Stimulated activated CD4-positive, alpha-beta T cell treated with anti-CD3 and anti-CD28 coated beads, Interleukin-15, amount 100 ng/mL, for 48 hours (primary cell): ENCODE results near the gene SFTPA2.
"Not testable (repeated sequence)": the region's sequence is repeated elsewhere in the genome, so short reads cannot be mapped to it uniquely, and the experiment has no call there.

Experiments used
- DNase-seq, 2 donors: peaks; one replicate each; pipeline ENCODE4 v3.0.0-alpha.2; 2020; ENCODE audit warnings: low read depth in 2 of 2

Gene SFTPA2

DNA sequence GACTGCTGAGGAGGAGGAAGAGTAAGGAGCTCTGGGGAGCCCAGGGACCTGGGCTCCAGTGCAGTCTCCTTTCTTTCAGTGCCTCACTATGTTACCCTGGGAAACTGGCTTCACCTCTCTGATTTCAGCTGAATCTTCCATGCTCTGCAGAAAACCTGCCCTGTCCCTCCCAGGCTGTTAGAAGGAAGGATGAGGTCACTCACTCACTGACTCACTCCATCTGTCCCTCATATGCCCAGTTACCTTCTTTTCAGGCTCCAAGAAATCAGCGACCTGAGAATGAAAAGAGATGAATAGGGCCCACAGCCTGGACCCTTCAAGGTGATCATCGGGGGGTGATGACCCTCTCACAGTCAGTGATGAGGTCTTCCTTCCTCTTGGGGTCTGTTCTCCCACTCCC, 481 bp downstream of the SFTPA2 start:
- DNase-seq, result no peak

DNA sequence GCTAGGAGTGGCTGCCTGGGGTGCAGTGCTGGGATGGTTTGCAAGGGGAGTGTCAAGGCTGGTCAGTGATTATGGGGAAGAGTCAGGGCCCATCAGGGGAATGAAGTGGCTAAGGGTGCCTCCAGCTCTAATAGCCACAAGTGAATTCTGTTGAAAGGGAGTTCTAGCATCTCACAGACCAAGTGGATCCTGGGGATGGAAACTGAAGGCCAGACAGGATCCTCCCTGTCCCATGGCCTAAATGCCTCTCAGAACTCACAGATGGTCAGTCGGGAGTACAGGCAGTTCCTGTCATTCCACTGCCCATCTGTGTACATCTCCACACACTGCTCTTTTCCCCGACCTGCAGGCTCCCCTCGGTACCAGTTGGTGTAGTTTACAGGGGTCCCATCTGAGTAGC, 3.2 kb downstream of the SFTPA2 start:
- not testable (repeated sequence) for DNase-seq

DNA sequence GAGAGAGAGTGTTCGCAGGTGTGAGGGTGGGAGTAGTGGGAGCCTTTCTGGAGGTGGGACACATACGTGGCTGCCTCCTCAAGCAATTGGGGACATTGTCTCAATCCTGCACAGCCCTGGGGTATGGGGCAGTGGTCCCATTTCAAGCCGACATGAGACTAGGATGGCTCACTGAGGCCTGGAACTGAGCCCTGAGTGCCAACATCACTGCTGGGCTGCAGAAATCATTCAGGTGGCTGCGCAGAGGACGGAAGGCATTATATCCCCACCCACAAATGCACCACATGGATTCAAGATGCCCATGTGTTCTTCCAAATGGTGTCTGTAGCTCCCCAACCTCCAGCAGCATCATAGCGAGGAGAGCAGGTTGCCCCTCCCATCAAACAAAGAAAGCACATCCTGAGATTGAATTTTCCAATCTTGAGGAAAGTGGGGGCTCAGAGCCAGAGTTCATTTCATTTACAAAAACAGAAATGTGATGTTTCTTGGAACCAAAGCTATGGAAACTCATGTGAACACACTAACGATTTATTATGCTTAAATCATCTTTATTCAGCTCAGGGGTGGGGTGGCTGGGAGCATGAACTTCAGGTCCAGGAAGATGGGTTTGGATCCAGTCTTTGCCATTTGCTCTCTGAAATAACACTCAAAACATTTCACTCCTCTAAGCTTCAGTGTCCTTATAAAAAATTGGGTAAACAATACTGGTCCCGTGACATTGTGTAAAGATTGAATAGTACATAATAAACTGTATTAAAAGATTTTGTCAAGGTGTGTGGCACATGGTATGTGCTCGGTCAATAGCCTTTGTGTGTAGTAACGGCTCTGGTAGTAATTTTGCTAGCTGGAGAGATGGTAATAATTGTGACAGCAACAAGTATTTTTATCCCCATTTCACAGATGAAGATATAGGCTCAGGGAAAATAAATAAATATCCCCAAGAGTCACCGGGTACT, 4.6 kb downstream of the SFTPA2 start:
- DNase-seq, result no peak

DNA sequence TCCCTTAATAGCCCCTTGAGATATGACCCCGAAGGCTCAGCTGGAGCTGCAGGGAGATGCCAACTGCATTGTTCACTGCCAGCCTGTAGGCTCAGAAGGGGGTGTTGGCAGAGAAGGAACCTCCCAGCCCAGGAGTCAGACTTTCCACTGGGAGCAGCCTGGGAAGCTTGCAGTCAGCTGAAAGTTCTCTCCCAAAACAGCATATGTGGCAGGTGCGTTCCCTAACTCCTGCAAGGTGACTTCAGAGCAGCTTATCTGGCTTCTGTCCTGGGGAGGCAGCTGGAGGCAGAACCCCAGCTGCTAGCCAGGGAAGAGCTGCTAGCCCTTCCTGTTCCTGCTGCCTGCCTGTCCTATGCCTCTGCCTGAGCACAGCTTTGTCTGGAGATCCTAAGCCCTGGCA, 8.1 kb downstream of the SFTPA2 start:
- DNase-seq, result no peak

DNA sequence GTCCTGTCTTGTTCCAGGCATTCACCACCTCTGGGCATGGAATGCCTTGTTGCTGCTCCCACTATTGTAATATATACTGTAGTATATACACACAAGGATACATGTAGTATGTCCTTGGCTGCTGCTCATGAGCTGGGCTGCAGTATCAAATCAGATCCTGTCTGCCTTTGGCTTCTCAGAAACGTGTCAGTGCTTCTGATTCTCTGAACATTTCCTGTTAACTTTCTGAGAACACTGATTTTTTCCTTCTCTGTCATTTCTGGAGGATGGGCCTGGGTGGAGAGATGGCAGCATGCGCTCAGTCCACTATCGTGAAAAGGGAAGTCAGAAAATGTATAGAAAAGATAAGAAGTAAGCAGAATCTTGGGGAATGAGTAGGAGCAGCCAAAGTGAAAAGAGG, 12.2 kb downstream of the SFTPA2 start:
- no peak for DNase-seq

DNA sequence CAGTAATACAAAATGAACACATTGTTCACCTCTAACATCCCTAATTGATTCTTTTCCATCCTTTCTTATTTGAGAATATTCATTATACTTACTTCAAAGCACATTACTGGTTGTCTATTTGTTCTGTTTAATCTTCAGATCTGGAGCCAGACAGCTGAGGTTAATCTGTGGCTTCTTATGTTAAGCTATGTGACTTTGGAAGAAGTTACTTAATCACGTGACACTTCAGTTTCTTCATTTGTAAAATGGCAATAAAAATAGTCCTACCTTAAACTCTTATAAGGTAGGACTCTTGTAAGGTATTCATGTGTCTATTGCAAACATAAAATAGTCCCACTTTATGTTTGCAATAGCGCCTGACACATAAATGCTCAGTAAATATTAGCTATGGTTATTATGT, 13.1 kb downstream of the SFTPA2 start:
- DNase-seq, result not testable (repeated sequence)

DNA sequence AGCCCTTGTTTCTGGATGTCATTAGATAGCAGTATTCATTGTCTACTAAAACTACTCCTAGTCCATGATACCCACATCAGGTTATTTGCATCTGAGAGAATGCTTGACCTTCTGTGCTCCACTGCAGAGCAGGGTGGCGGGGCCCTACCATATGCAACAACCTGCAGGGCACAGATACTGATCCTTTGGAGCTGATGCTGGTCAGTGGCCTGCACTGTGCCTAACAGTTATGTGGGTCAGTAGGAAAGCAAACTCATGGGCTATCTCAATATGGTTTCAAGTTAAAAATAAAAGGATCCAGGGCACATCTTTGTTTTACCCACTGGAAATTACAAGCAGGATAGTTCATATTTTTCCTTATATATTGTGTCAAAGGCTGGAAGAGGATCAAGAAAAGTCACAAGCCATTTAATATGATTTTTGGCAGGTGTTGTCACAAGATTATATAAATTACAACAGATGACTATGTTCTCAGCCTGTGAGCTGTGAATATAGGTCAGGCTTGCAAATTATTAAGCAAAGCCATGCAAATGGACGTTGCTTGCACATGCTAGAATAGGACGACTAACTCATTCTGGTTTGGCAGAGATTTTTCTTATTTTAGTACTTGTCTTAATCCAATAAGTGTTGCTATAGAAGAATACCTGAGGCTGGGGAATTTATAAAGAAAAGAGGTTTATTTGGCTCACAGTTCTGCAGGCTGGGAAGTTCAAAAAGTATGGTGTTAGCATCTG, 15.1 kb downstream of the SFTPA2 start:
- DNase-seq, result not testable (repeated sequence)

DNA sequence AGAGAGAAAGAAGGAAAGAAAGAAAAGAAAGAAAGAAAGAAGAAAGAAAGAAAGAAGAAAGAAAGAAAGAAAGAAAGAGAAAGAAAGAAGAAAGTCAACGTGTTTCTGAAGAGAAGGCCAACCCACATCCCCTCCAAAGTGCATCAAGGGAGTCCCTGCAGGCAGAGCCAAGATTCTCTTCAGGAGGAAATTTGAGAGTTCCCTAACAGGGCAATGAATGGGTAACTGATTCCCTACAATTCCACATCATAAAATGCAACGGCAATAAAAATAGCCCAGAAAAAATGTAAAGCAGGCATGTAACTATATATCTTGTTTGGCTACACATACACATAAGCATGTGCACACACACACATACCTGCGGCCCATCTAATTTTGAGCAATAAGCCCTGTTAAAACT, 15.8 kb downstream of the SFTPA2 start:
- DNase-seq, result not testable (repeated sequence)

DNA sequence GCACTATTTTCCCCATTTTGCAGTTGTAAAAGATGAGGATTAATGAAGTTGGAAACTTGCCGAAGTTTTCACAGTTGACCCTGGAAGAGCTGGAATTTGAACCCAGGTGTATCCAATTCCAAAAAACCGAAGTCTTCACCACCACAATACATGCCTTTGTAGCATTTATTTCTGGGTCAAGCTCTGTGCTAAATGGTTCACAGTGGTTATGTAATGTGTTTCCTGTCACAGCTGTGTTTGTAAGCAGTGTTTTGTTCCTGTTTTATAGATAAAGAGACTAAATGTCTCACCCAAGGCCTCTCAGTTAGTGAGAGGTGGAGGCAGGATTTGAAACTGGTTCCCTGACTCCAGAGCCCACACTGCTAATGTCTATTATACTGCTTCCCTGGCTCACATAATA, 17.6 kb downstream of the SFTPA2 start:
- DNase-seq, result no peak

DNA sequence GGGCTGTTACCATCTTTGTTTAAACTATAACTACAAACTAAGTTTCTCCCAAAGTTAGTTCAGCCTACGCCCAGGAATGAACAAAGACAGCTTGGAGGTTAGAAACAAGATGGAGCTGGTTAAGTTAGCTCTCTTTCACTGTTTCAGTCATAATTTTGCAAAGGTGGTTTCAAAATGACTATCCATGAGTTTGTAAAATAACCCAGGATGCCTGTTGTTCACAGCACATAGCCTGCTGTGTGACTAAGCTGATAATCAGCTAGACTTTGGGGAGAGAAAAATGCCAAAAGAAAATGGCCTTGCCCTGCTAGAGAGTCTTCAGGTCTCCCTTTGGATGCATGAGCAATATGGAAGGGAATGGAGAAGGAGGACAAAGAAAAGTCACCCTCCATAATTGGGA, 19.3 kb downstream of the SFTPA2 start:
- DNase-seq, result not testable (repeated sequence)

DNA sequence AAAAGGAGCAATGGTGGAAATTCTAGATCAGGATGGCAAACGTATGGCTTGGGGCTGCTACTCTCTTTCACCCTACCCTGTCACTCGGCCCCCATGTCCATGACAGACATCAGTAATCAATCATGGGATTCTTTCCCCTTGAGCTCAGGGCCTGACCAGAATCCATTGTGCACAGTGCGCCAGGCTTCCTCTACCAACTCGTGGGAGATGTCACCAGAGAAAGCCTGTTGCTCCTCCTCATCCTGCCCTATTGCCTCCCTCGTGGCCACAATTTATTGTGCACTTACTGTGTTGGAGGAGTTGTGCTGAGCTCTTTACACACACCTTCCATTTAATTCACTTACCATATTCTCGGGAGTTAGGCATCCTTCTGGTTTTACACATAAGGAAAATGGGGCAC, 21.9 kb downstream of the SFTPA2 start:
- not testable (repeated sequence) for DNase-seq

DNA sequence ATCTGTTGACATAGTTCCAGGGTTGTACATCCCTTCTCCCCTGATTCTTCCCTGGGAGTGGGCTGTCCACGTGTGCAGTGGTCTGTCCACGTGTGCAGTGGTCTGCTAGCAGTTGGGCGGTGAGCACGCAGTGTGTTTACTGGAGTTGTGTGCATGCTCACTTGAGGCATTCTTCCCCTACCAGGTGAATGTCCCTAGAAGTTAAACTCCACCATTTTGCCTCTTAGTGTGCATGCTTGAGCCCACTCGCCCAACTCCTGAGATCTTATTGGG, 26.4 kb downstream of the SFTPA2 start:
- DNase-seq, result not testable (repeated sequence)

DNA sequence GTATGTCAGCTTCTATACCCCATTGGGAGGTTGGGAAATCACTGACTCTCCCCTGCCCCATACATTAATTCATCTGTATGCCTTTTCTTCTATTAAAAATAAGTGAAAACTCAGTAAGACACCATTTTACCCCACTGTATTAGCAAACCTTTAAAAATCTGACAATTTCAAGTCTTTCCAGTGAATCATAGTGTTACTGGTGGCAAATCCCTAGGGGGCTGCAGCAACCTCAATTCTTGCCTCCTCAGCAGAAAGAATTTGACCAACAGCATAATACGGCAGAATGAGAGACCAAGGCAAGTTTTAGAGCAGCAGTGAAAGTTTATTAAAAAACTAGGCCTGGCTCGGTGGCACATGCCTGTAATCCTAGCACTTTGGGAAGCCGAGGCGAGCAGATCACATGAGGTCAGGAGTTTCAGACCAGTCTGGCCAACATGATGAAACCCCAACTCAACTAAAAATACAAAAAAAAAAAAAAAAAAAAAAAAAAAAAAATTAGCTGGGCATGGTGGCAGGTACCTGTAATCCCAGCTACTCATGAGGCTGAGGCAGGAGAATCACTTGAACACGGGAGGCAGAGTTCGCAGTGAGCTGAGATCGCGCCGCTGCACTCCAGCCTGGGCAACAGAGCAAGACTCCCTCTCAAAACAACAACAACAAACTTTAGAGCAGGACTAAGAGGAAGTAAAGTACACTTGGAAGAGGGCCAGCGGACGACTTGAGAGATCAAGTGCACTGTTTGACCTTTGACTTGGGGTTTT, 26.9 kb downstream of the SFTPA2 start:
- not testable (repeated sequence) for DNase-seq

DNA sequence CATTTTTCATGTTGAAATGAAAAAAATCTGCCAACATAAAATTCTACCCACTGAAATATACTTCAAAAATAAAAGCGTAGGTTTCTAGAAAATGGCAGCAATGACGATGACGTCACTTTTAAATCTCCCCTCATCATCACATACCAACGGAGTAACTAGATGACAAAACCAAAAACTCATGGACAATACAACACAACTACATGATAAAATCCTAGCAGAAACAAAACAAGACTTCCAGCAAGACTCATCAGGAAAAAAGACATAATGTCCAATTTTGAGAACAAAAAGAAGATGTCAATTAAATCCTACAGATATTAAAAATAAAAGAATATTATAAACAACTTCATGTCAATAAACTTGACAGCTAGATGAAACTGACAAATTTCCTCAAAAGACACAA, 31.9 kb downstream of the SFTPA2 start:
- not testable (repeated sequence) for DNase-seq

DNA sequence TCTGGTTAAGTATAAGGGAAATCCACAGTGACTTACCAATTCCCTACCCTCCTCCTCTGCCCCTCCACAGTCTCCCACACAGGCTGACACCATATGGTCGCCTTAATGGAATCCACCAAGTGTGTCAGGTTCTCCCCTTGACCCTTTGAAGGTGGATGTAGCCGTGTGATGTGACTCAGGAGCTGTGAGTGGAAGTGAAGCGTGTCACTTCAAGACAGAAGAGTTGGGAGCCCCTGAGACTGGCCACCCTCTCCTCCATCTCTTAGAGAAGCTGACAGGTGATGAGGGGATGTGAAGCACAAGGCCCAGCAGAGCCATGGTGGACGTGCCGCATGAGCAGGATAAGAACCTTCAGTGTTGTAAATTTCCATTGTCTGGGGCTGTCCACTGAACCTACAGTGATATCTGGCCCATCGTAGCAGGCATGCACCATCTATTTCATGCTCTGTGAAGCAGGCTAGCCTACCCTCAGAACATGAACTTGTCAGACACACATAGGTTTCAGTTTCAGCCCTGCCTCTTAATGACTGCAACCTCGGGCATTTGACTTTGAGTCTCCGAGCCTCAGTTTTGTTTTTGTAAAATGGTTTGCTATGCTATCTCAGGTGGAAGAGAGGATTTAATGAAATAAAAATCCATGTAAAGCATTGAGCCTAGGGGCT, 35.0 kb downstream of the SFTPA2 start:
- DNase-seq, result not testable (repeated sequence)

DNA sequence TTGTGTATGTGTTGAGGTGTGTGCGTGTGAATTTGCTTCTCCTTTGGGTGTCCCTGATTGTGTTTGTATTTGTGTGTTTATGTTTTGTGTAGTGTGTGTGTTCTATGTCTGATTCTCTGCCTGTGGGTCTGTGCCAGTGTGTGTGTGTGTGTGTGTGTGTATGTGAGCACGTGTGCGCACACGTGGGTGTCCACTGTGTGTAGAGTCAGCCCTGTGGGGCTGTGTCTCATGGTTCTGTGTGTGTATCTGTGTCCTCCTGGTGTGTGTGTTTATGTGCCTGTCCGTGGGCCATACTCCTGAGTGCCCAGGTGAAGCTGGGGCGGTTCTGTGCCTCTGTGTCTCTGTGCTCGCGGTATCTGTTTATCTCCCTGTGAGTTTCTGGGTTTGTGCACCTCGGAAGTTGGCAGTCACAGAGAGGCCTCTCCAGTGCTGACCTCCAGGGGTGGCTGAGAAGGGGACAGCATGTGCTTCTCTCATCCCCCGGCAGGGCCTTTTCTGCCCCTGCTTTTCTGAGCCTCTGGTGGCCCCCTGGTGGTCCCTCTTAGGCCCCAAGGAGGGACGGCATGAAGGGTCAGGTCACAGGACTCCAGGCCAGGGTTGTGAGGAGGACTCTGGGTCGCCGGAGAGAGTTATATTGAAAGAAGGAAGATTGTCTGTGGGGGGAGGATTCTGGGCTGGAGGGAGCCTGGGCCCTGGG, 36.9 kb downstream of the SFTPA2 start:
- not testable (repeated sequence) for DNase-seq

DNA sequence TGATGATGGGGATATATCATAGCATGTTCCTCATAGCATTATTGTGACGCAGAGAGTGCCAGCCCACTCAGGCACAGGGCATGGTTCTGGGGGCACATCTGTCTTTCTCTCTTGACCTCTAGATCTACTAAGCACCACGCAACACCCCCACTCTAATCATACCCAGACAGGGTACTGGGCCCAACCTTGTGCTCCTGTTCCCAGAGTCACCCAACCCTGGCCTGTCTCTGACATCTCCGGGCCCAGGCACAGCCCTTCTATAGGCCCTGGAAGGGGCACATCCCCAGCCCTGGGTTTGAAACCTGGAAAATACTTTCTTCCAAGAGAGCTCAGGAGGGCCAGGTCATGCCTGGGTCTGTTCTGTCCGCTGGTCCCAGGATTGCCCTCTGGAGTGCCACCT, 37.7 kb downstream of the SFTPA2 start:
- DNase-seq, result not testable (repeated sequence)

DNA sequence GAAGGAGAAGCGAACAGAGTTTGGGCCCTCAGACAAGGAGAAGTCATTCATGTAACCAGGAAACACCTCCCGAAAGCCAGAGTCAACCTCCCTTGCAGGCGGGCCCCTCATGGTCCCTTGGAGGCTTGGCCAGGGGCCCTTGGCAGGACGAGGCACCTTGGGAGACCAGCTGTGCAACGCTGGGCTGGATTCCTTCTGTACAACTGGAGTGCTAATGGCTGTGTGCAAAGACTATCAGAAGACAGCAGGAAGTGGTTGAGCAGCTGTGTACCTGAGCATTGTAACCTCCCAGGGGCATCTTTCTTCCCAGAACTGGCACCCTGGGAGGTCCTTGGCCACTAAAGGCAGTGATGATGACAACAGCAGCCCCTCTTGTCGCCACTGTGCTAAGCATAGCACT, 38.5 kb downstream of the SFTPA2 start:
- not testable (repeated sequence) for DNase-seq

DNA sequence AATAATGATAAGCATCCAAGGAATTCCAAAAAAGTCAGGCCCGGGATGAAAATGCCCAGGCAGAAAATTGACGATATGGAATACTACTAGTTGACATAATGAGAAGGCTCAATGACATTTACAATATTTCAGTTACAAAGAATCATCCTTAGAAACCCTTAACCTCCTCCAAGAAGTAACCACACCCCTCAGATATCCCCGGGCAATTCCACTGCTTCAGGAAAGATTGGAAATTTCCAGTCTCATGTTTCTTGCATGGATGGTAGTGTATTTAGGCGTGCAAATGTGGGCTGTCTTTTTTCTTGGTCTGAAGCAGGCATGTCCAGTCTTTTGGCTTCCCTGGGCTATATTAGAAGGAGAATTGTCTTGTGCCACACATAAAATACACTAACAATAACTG, 42.6 kb downstream of the SFTPA2 start:
- not testable (repeated sequence) for DNase-seq

DNA sequence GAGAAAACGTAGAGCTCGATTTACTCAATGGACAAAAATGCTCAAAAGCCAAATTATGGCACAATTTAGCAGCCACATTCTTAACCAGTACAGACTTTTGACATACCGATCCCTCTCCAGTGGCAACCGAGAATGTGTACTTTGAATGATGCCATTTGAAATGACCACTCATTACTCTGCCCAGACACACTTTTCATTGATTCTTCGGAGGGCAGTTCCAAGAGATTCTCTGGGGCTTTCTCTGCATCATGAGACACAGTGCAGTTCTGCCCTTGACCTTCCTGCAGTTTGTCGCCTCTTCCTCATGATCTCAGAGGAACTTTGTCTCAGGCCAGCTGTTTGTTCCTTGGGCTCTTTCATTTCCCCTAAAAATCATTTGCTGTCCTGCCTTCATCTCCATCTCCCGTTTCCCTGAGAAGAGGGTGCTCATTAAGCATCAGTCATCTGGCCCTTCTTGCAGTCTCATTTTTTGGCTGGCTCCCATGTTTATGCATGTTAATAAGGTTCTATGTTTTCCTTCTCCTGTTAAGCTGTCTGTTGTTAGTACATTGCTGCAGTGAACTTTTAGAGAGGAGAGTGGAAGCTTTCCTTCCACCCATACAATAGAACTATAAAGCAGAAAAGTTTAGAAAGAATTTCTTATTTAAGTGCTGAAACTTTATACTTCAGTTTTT, 43.5 kb downstream of the SFTPA2 start:
- not testable (repeated sequence) for DNase-seq
